ENCODE data around the gene ANTXR1.

DNA sequence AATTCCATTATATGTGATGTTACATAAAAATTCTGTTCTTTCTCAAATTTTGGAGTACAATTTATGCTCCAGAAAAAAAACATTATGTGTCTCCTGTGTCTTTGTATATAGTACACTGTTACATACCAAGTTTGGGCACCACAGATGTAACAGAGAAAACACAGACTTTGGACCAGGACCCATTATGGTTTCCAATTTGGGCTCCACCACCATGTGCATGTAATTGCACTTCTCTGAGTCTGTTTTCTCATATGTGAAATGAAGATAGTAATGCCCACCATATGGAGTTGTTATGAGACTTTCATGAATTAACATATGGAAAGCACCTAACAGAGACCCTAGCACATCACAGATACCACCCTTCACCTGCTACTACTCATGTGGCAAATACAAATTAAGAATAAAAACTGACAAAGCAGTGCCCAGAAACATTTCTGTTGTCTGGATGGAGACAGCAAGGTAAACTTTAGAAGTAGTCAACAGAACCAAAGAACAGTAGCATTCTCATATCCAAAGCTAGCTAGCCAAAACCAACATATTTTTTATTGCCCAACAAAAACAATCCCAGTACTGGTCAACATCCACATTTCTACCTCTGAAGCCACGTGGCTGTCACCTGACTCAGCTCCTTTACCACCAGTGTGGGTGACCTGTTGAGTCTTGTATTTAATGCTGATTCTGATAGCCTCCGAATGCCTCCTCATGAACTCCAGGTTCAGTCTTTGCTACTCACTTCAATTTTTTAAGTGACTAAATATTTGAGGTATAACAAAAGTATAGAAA is 42.9 kb downstream of the ANTXR1 start:
- TF ChIP-seq CTCF (IDR thresholded peaks at IDR 0.05 in 8 of 11, conservative IDR thresholded peaks at IDR 0.05 in 3 of 11) (no peak), POLR2AphosphoS5 (IDR thresholded peaks at IDR 0.05) (no peak)

Measured in spleen (tissue), 7 donors.